ENCODE measurements around the gene SERPINF2. TPM values are rescaled to one million over a fixed set of nuclear protein-coding genes. Genes with fewer than 3 reads are reported as not detected.

Gene SERPINF2
- total and polyA plus RNA-seq, 8 donors: 2.6 to 32.6 (median 3.5) TPM

DNA sequence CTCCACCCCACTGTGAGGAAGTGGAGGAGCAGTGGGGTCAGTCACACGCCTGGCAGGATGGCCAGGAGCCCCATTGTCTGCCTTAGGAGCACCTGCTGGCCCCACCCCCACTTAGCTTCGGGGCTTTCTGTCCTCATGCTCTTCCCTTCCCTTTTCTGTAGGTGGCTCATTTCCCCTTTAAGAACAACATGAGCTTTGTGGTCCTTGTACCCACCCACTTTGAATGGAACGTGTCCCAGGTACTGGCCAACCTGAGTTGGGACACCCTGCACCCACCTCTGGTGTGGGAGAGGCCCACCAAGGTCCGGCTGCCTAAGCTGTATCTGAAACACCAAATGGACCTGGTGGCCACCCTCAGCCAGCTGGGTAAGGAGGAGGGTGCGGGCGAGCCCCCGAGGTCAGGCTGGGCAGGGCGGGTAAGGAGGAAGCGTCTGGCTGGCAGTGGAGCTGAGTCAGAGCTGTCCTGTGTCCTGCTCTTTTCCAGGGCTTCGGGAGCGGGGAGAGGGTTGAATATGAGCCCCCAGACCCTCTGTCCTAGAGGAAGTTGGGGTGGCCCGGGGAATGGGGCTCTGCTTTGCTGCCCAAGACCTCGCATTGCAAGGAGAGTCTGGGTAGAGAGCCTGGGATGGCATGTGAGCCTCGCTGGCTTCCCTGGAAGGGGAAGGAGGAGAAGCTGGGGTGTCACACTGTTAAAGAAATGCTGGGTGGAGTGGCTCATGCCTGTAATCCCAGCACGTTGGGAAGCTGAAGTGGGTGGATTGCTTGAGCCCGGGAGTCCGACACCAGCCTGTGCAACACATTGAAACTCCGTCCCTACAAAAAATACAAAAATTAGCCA is 10.0 kb downstream of the SERPINF2 start:
- H3K4me1 ChIP-seq: peaks cover 0 to 37% of the 10 kb centered on the region in 2 donors
- H3K27ac ChIP-seq: peak overlapping the region; percentile 13 to 77
- H3K27me3 ChIP-seq: no peaks in the 10 kb centered on the region

DNA sequence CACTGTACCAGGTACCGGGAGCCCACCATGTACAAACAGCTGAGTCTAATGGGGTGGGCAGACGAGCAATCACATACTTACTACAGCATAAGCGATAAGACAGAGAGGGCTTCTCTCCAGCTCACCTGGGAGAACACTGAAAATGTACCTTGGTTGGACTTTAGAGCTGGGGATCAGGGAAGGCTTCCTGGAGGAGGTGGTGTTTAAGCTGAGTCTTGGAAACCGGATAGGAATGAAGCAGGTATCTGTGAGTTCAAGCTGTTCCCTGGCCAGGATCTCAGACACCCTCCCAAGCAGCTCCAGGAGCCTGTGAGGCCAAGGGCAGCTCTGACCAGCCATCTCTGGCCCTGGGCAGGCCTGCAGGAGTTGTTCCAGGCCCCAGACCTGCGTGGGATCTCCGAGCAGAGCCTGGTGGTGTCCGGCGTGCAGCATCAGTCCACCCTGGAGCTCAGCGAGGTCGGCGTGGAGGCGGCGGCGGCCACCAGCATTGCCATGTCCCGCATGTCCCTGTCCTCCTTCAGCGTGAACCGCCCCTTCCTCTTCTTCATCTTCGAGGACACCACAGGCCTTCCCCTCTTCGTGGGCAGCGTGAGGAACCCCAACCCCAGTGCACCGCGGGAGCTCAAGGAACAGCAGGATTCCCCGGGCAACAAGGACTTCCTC is 11.2 kb downstream of the SERPINF2 start:
- Histone ChIP-seq H3K4me3 (peak overlapping the region in 1 of 2 donors; percentile 39), H3K27ac (peak overlapping the region in 1 of 2 donors; percentile 77), H3K4me1 (peaks cover 0 to 40% of the 10 kb centered on the region in 2 donors), H3K36me3 (no peaks in the 10 kb centered on the region), H3K9me3 (no peaks in the 10 kb centered on the region), H3K27me3 (no peaks in the 10 kb centered on the region)
- DNase-seq: no peak
- intact Hi-C loops (cut with DNase I): no loop called here
- TF ChIP-seq, protein P1, sequence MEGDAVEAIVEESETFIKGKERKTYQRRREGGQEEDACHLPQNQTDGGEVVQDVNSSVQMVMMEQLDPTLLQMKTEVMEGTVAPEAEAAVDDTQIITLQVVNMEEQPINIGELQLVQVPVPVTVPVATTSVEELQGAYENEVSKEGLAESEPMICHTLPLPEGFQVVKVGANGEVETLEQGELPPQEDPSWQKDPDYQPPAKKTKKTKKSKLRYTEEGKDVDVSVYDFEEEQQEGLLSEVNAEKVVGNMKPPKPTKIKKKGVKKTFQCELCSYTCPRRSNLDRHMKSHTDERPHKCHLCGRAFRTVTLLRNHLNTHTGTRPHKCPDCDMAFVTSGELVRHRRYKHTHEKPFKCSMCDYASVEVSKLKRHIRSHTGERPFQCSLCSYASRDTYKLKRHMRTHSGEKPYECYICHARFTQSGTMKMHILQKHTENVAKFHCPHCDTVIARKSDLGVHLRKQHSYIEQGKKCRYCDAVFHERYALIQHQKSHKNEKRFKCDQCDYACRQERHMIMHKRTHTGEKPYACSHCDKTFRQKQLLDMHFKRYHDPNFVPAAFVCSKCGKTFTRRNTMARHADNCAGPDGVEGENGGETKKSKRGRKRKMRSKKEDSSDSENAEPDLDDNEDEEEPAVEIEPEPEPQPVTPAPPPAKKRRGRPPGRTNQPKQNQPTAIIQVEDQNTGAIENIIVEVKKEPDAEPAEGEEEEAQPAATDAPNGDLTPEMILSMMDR (IDR thresholded peaks at IDR 0.05): no peak
- ATAC-seq: no peak

More for the DNA sequence above, 10.0 kb downstream of the SERPINF2 start:
- Histone ChIP-seq H3K9me3 (no peaks in the 10 kb centered on the region), H3K36me3 (no peaks in the 10 kb centered on the region), H3K4me3 (peak overlapping the region in 1 of 2 donors; percentile 39)
- ATAC-seq: peak; percentile 77
- intact Hi-C loops (cut with DNase I): no loop called here
- TF ChIP-seq, protein P1 (IDR thresholded peaks at IDR 0.05): no peak
- peak in 1 of 4 donors; percentile 67 for DNase-seq

DNA sequence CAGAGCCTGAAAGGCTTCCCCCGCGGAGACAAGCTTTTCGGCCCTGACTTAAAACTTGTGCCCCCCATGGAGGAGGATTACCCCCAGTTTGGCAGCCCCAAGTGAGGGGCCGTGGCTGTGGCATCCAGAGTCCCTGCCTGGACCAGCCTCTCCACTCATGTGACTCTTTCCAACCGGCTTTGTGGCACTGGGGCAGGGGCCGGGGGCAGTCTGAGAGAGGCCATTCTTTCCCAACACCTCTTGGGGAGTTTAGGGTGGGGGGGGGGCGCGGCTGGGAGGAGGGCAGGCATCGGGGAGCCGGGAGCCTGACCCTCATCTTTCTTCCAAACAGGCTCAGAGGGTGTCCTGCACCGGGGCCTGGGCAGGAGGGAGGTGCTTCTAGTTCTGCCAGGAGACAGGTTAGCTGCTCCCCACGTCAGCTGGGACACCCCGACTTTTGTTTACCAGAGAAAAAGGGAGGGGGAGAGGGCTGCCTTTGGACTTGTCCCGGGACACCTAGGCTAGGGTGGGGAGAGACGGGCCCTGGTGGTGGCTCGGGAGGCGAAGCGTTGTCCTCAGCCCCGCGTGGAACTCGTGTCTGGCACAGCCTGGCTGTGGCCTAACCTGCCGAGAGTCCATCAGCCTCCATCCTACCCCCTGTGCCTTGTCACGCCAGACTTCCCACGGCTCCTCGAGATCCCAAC is 11.9 kb downstream of the SERPINF2 start:
- peaks cover 0 to 45% of the 10 kb centered on the region in 2 donors for H3K4me1 ChIP-seq
- no peak overlapping the region for H3K27ac ChIP-seq
- H3K36me3 ChIP-seq: no peaks in the 10 kb centered on the region
- no peaks in the 10 kb centered on the region for H3K9me3 ChIP-seq
- TF ChIP-seq, protein P1 (IDR thresholded peaks at IDR 0.05): no peak
- ATAC-seq (no peak), DNase-seq (no peak)
- peak overlapping the region in 1 of 2 donors; percentile 39 for H3K4me3 ChIP-seq
- H3K27me3 ChIP-seq: no peaks in the 10 kb centered on the region
- intact Hi-C loops (cut with DNase I): no loop called here

DNA sequence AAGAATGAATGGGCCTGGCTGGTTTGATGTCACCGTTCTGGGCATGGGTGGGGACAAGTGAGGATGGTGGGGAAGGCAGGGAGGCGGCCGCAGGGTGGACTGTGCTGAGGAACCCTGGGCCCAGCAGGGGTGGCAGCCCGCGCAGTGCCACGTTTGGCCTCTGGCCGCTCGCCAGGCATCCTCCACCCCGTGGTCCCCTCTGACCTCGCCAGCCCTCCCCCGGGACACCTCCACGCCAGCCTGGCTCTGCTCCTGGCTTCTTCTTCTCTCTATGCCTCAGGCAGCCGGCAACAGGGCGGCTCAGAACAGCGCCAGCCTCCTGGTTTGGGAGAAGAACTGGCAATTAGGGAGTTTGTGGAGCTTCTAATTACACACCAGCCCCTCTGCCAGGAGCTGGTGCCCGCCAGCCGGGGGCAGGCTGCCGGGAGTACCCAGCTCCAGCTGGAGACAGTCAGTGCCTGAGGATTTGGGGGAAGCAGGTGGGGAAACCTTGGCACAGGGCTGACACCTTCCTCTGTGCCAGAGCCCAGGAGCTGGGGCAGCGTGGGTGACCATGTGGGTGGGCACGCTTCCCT is 12.7 kb downstream of the SERPINF2 start:
- intact Hi-C loops (cut with DNase I): no loop called here
- Histone ChIP-seq H3K4me1 (peaks cover 0 to 48% of the 10 kb centered on the region in 2 donors), H3K27ac (no peak overlapping the region), H3K27me3 (no peaks in the 10 kb centered on the region), H3K9me3 (no peaks in the 10 kb centered on the region), H3K36me3 (no peaks in the 10 kb centered on the region), H3K4me3 (peak overlapping the region in 1 of 2 donors; percentile 39)
- TF ChIP-seq, protein P1 (IDR thresholded peaks at IDR 0.05): no peak
- DNase-seq: no peak
- ATAC-seq: no peak
